AG04449 (cell line): ENCODE data around the gene OCEL1.
A peak's percentile ranks its signal among the peaks of the same experiment; 100 is the strongest.

Source experiments
- CTCF ChIA-PET: fragments of 350-600 bp; formaldehyde crosslinking; extraction: SDS; loops from one replicate; lab custom pipeline; 2021; ENCODE audit warnings: antibody characterized with exemption; lab: Yijun Ruan, JAX
- POLR2A ChIA-PET: fragments of 400-600, 350-600 bp; formaldehyde crosslinking; extraction: SDS; loops from one replicate; lab custom pipeline; 2020; ENCODE audit warnings: antibody characterized with exemption, inconsistent platforms; lab: Yijun Ruan, JAX
- DNase-seq: peaks from one replicate; pipeline ENCODE4 v3.0.0-alpha.2; 2010; ENCODE audit warnings: low read depth, low spot score
- H3K4me3 ChIP-seq: 2 replicates; pipeline ENCODE4 v1.5.1; 2011; ENCODE audit warnings: low read depth, mild to moderate bottlenecking, control low read depth, low read length
- CTCF ChIP-seq: IDR thresholded peaks from one replicate; pipeline ENCODE4 v1.5.1; 2011; ENCODE audit warnings: mild to moderate bottlenecking, moderate library complexity, low read length, control low read depth, inconsistent platforms; ENCODE audit not compliant: insufficient read depth; ENCODE audit errors: missing control alignments

The OCEL1 gene

GRCh38 chr19:17235300-17235970 is 9.4 kb downstream of the OCEL1 start:
- peak; percentile 69 for TF ChIP-seq CTCF
- CTCF ChIA-PET = interaction anchor here (1.0 to 3.9 kb wide), 11 partner anchors 9 to 170 kb away, joined by 3 to 25 read pairs (median 4); partner anchors contain the start of genes OCEL1, USE1 and USHBP1
- POLR2A ChIA-PET = interaction anchor here (0.9 to 1.3 kb wide), 3 partner anchors 9 to 31 kb away, joined by 3 to 12 read pairs (median 4); partner anchors contain the start of genes OCEL1 and USE1
- H3K4me3 ChIP-seq = peak overlapping the region; percentile 59
- DNase-seq = no peak

- no peak for DNase-seq
- TF ChIP-seq CTCF = no peak
- H3K4me3 ChIP-seq = peak overlapping the region; percentile 59
- CTCF ChIA-PET = interaction anchor here (1.0 to 3.9 kb wide), 11 partner anchors 8 to 171 kb away, joined by 3 to 25 read pairs (median 5); partner anchors contain the start of genes OCEL1, USE1 and USHBP1
- POLR2A ChIA-PET = interaction anchor here (0.9 to 1.3 kb wide), 3 partner anchors 10 to 21 kb away, joined by 4 to 12 read pairs (median 4); partner anchors contain the start of genes OCEL1 and USE1
These were observed 10.1 kb downstream of the OCEL1 start for GRCh38 chr19:17235971-17236777.

GRCh38 chr19:17236811-17237543 is 11.0 kb downstream of the OCEL1 start:
- DNase-seq = no peak
- H3K4me3 ChIP-seq = no peak overlapping the region
- TF ChIP-seq CTCF = no peak
- ChIA-PET POLR2A (interaction anchor here (1.3 kb wide), 1 partner anchor 11 kb away, joined by 4 read pairs; the partner anchor contains the start of gene OCEL1), CTCF (interaction anchor here (0.6 to 3.9 kb wide), 3 partner anchors 11 to 171 kb away, joined by 4 to 25 read pairs (median 6); partner anchors contain the start of gene OCEL1)

GRCh38 chr19:17237747-17238706 is 12.0 kb downstream of the OCEL1 start:
- no peak for TF ChIP-seq CTCF
- POLR2A ChIA-PET = interaction anchor here (1.3 kb wide), 1 partner anchor 12 kb away, joined by 4 read pairs; the partner anchor contains the start of gene OCEL1
- CTCF ChIA-PET = interaction anchor here (3.9 kb wide), 1 partner anchor 12 kb away, joined by 25 read pairs; the partner anchor contains the start of gene OCEL1

GRCh38 chr19:17240062-17240752 is 14.2 kb downstream of the OCEL1 start:
- DNase-seq = no peak
- no peak overlapping the region for H3K4me3 ChIP-seq
- no peak for TF ChIP-seq CTCF
- CTCF ChIA-PET = no interaction called here
- POLR2A ChIA-PET = interaction anchor here (0.8 kb wide), 1 partner anchor 25 kb away, joined by 3 read pairs; no protein-coding TSS in a partner anchor

More at GRCh38 chr19:17237747-17238706, 12.0 kb downstream of the OCEL1 start:
- no peak for DNase-seq
- H3K4me3 ChIP-seq = no peak overlapping the region
